Suppressor macrophage treated with lipopolysaccharide for 1 hour (primary cell): Measurements from ENCODE around the gene TTLL7.
"Not testable (repeated sequence)": the region's sequence is repeated elsewhere in the genome, so short reads cannot be mapped to it uniquely, and the experiment has no call there.

Source experiments
- DNase-seq, 3 donors: peaks; one replicate each; pipeline ENCODE4 v3.0.0-alpha.2; 2020 to 2022

The TTLL7 gene

GRCh38 chr1:83927701-83928100, 71.2 kb downstream of the TTLL7 start:
- DNase-seq = no peak

- no peak for DNase-seq
Observed at GRCh38 chr1:83927061-83927460, 71.9 kb downstream of the TTLL7 start.

- DNase-seq = no peak
Observed at GRCh38 chr1:83923553-83923952, 75.4 kb downstream of the TTLL7 start.

- no peak for DNase-seq
Observed at GRCh38 chr1:83922431-83922830, 76.5 kb downstream of the TTLL7 start.

- no peak for DNase-seq
Observed at GRCh38 chr1:83920320-83920719, 78.6 kb downstream of the TTLL7 start.

GRCh38 chr1:83919872-83920271, 79.1 kb downstream of the TTLL7 start:
- no peak for DNase-seq

GRCh38 chr1:83918688-83919285, 80.1 kb downstream of the TTLL7 start:
- no peak for DNase-seq

- DNase-seq = no peak
Observed at GRCh38 chr1:83917959-83918358, 81.0 kb downstream of the TTLL7 start.

- not testable (repeated sequence) for DNase-seq
Observed at GRCh38 chr1:83916094-83916493, 82.8 kb downstream of the TTLL7 start.

GRCh38 chr1:83912876-83913275, 86.1 kb downstream of the TTLL7 start:
- DNase-seq = no peak

GRCh38 chr1:83910461-83910860, 88.5 kb downstream of the TTLL7 start:
- peak in 2 of 3 donors; percentile 12 to 32 for DNase-seq

- DNase-seq = no peak
Observed at GRCh38 chr1:83909687-83910086, 89.2 kb downstream of the TTLL7 start.

- peak; percentile 44 to 60 (median 54) for DNase-seq
Observed at GRCh38 chr1:83905315-83905907, 93.5 kb downstream of the TTLL7 start.

- DNase-seq = no peak
Observed at GRCh38 chr1:83901547-83902155, 97.3 kb downstream of the TTLL7 start.

GRCh38 chr1:83900524-83900923, 98.4 kb downstream of the TTLL7 start:
- no peak for DNase-seq

GRCh38 chr1:83897516-83897915, 101.4 kb downstream of the TTLL7 start:
- no peak for DNase-seq

- no peak for DNase-seq
Observed at GRCh38 chr1:83896299-83896698, 102.6 kb downstream of the TTLL7 start.

- no peak for DNase-seq
Observed at GRCh38 chr1:83889707-83890106, 109.2 kb downstream of the TTLL7 start.

- DNase-seq = no peak
Observed at GRCh38 chr1:83887483-83887882, 111.4 kb downstream of the TTLL7 start.

GRCh38 chr1:83883979-83884378, 115.0 kb downstream of the TTLL7 start:
- DNase-seq = no peak

- peak; percentile 8 to 38 (median 12) for DNase-seq
Observed at GRCh38 chr1:83882906-83883305, 116.0 kb downstream of the TTLL7 start.

GRCh38 chr1:83872515-83872914, 126.4 kb downstream of the TTLL7 start:
- no peak for DNase-seq

- DNase-seq = no peak
Observed at GRCh38 chr1:83864991-83865390, 133.9 kb downstream of the TTLL7 start.

- peak; percentile 71 to 88 (median 77) for DNase-seq
Observed at GRCh38 chr1:83860490-83861221, 138.3 kb downstream of the TTLL7 start.
